Lower leg skin (tissue), 4 donors: ENCODE data around the gene PTH2. TPM values are rescaled to one million over a fixed set of nuclear protein-coding genes. Genes with fewer than 3 reads are reported as not detected.

Experiments
- DNase-seq, 2 donors: peaks; one replicate each; pipeline ENCODE4 v3.0.0-alpha.2; 2019; ENCODE audit warnings: low spot score in 2 of 2
- H3K4me3 ChIP-seq: fragments of 200-600 bp; sonication (generic); 2 replicates; pipeline ENCODE4 v1.5.1; 2017; ENCODE audit warnings: mild to moderate bottlenecking, low read depth; ENCODE audit not compliant: poor library complexity, severe bottlenecking
- POLR2A ChIP-seq, 2 donors: fragments of 450-650 bp; IDR thresholded peaks; one replicate each; pipeline ENCODE4 v1.6.1; 2016 to 2017; ENCODE audit warnings: antibody characterized with exemption in 2 of 2, mild to moderate bottlenecking in 1 of 2, moderate library complexity in 1 of 2
- WGBS, 2 donors: methylation state at CpG; one replicate each; pipeline ENCODE4 v1.1.5; 2018; 5-methylcytosine and 5-hydroxymethylcytosine counted together
- intact Hi-C: fragments of 100-400 bp; cut with DNase I; formaldehyde crosslinking; loops from one replicate; pipeline ENCODE4 v1.15.0; 2023; ENCODE audit warnings: low total_unique reads
- total RNA-seq, 4 donors: library from RNA; depleted of rRNA; stranded (reverse); fragments of >200 nt; gene quantifications; one replicate each; pipeline ENCODE4 v1.1.0, GENCODE V29; 2016
- TF ChIP-seq, protein P1 (sequence below), 3 donors: fragments of 450-650 bp; IDR thresholded peaks; one replicate each; pipeline ENCODE4 v1.5.1; 2016; ENCODE audit warnings: antibody characterized with exemption in 3 of 3, mild to moderate bottlenecking in 3 of 3, moderate library complexity in 2 of 3

Gene PTH2
- total RNA-seq, 4 donors from 2014 or later = not detected

- DNase-seq = no peak
- H3K4me3 ChIP-seq = no peak overlapping the region
- intact Hi-C loops = no loop called here
- no peak for TF ChIP-seq POLR2A (IDR thresholded peaks at IDR 0.05)
- TF ChIP-seq, protein P1, sequence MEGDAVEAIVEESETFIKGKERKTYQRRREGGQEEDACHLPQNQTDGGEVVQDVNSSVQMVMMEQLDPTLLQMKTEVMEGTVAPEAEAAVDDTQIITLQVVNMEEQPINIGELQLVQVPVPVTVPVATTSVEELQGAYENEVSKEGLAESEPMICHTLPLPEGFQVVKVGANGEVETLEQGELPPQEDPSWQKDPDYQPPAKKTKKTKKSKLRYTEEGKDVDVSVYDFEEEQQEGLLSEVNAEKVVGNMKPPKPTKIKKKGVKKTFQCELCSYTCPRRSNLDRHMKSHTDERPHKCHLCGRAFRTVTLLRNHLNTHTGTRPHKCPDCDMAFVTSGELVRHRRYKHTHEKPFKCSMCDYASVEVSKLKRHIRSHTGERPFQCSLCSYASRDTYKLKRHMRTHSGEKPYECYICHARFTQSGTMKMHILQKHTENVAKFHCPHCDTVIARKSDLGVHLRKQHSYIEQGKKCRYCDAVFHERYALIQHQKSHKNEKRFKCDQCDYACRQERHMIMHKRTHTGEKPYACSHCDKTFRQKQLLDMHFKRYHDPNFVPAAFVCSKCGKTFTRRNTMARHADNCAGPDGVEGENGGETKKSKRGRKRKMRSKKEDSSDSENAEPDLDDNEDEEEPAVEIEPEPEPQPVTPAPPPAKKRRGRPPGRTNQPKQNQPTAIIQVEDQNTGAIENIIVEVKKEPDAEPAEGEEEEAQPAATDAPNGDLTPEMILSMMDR (IDR thresholded peaks at IDR 0.05) = no peak
- WGBS, 2 donors = 93 to 94% methylated on average over 12 of the region's 12 CpGs
Measured at GRCh38 chr19:49459388-49459787, 36.1 kb upstream of the PTH2 start.

GRCh38 chr19:49458567-49458903 is 35.3 kb upstream of the PTH2 start:
- 76 to 85% methylated on average over 5 of the region's 5 CpGs for WGBS, 2 donors
- H3K4me3 ChIP-seq = no peak overlapping the region
- no peak for DNase-seq
- no peak for TF ChIP-seq POLR2A (IDR thresholded peaks at IDR 0.05)
- TF ChIP-seq, protein P1 (IDR thresholded peaks at IDR 0.05) = no peak
- intact Hi-C loops = no loop called here

GRCh38 chr19:49456326-49456725 is 33.1 kb upstream of the PTH2 start:
- no peak overlapping the region for H3K4me3 ChIP-seq
- DNase-seq = no peak
- WGBS, 2 donors = 67 to 73% methylated on average over 5 of the region's 5 CpGs
- intact Hi-C loops = no loop called here
- TF ChIP-seq POLR2A (IDR thresholded peaks at IDR 0.05) = no peak

- no peak for DNase-seq
- WGBS, 2 donors = 48 to 60% methylated on average over 5 of the region's 5 CpGs
- no peak overlapping the region for H3K4me3 ChIP-seq
- no peak for TF ChIP-seq POLR2A (IDR thresholded peaks at IDR 0.05)
- TF ChIP-seq, protein P1 (IDR thresholded peaks at IDR 0.05) = no peak
- intact Hi-C loops = no loop called here
Measured at GRCh38 chr19:49455773-49456172, 32.5 kb upstream of the PTH2 start.

DNA sequence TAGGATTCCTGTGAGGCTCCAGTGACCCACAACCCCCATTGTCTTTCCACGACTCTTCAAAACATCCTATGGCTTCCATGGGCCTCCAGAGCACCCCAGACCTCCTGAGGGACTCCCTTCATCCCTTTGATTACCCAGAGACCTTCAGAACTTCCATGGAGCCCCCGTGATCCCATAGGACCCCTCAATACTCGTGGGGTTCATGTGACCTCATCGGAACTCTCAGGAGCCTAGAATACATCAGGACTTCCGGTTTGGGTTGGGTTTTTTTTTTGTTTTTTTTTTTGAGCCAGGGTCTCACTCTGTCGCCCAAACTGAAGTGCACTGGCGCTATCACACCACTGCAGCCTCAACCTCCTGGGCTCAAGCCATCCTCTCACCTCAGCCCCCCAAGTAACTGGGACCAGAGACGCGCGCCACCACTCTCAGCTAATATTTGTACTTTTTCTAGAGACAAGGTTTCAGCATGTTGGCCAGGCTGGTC is 30.6 kb upstream of the PTH2 start:
- 42 to 44% methylated on average over 10 of the region's 10 CpGs for WGBS, 2 donors
- intact Hi-C loops = no loop called here
- DNase-seq = no peak
- no peak for TF ChIP-seq POLR2A (IDR thresholded peaks at IDR 0.05)
- TF ChIP-seq, protein P1 (IDR thresholded peaks at IDR 0.05) = no peak
- peak overlapping the region; percentile 31 for H3K4me3 ChIP-seq

- intact Hi-C loops = no loop called here
- peak in 1 of 2 donors; percentile 74 for TF ChIP-seq POLR2A (IDR thresholded peaks at IDR 0.05)
- TF ChIP-seq, protein P1 (IDR thresholded peaks at IDR 0.05) = no peak
- DNase-seq = peak; percentile 98 to 99
- 1% methylated on average over 46 to 66 of the region's 66 CpGs for WGBS, 2 donors
- peak within 1 kb of the TSS; percentile 31 for H3K4me3 ChIP-seq
Measured at GRCh38 chr19:49453013-49453756, 29.9 kb upstream of the PTH2 start, which contains the start of gene ALDH16A1. TSS of gene ALDH16A1 (plus strand) at chr19:49453225. CDS start at chr19:49453332, 107 bp downstream.
